ENCODE data around the gene ANKLE1.

ANKLE1 gene

GRCh38 chr19:17332677-17333581, 51.2 kb downstream of the ANKLE1 start (continued):
- TF ChIP-seq ZNF280D (tag by site-specific recombination; IDR thresholded peaks at IDR 0.05) (no peak), ZNF513 (tag by site-specific recombination; IDR thresholded peaks at IDR 0.05) (no peak), ZNF596 (tag by site-specific recombination; IDR thresholded peaks at IDR 0.05) (no peak), PRDM2 (tag by site-specific recombination; IDR thresholded peaks at IDR 0.05; ENCODE audit: borderline replicate concordance) (no peak), ZBTB48 (tag by site-specific recombination; IDR thresholded peaks at IDR 0.05) (no peak), ZNF223 (tag by site-specific recombination; IDR thresholded peaks at IDR 0.05) (no peak), PBX3 (CRISPR knock-in tag; IDR thresholded peaks at IDR 0.05) (0 out of 2 replicates have a peak, but pooled peaks have one; percentile 56), ZNF274 (IDR thresholded peaks at IDR 0.05; ENCODE audit: low read length) (no peak), ZNF274 (tag by site-specific recombination; IDR thresholded peaks at IDR 0.05; ENCODE audit: borderline replicate concordance) (no peak), PRDM6 (tag by site-specific recombination; IDR thresholded peaks at IDR 0.05) (no peak), ZNF433 (tag by site-specific recombination; IDR thresholded peaks at IDR 0.05; ENCODE audit: low read depth) (no peak), ZNF341 (tag by site-specific recombination; IDR thresholded peaks at IDR 0.05; ENCODE audit: low read depth) (no peak), ZFHX2 (tag by site-specific recombination; conservative IDR thresholded peaks at IDR 0.05) (no peak), ZNF548 (tag by site-specific recombination; IDR thresholded peaks at IDR 0.05) (no peak), ZNF121 (tag by site-specific recombination; IDR thresholded peaks at IDR 0.05) (no peak), ZNF561 (tag by site-specific recombination; IDR thresholded peaks at IDR 0.05; ENCODE audit: borderline replicate concordance) (no peak), KLF9 (tag by site-specific recombination; IDR thresholded peaks at IDR 0.05; ENCODE audit: low read depth) (peak; percentile 48), ZBTB21 (tag by site-specific recombination; IDR thresholded peaks at IDR 0.05) (no peak), ZNF26 (tag by site-specific recombination; IDR thresholded peaks at IDR 0.05) (no peak), ZNF138 (tag by site-specific recombination; IDR thresholded peaks at IDR 0.05; ENCODE audit: borderline replicate concordance) (no peak), GLIS1 (tag by site-specific recombination; IDR thresholded peaks at IDR 0.05) (no peak), ZNF423 (tag by site-specific recombination; IDR thresholded peaks at IDR 0.05) (no peak), MYNN (tag by site-specific recombination; IDR thresholded peaks at IDR 0.05; ENCODE audit: borderline replicate concordance) (no peak), SCRT2 (tag by site-specific recombination; IDR thresholded peaks at IDR 0.05) (no peak)

Data from HEK293 (cell line).